ENCODE results near the gene CPNE8. TPM values are rescaled to one million over a fixed set of nuclear protein-coding genes. Genes with fewer than 3 reads are reported as not detected.

Gene CPNE8
- total RNA-seq (1 to 10 TPM; 5.9 to 6.3 TPM), polyA plus RNA-seq (2.1 TPM)

DNA sequence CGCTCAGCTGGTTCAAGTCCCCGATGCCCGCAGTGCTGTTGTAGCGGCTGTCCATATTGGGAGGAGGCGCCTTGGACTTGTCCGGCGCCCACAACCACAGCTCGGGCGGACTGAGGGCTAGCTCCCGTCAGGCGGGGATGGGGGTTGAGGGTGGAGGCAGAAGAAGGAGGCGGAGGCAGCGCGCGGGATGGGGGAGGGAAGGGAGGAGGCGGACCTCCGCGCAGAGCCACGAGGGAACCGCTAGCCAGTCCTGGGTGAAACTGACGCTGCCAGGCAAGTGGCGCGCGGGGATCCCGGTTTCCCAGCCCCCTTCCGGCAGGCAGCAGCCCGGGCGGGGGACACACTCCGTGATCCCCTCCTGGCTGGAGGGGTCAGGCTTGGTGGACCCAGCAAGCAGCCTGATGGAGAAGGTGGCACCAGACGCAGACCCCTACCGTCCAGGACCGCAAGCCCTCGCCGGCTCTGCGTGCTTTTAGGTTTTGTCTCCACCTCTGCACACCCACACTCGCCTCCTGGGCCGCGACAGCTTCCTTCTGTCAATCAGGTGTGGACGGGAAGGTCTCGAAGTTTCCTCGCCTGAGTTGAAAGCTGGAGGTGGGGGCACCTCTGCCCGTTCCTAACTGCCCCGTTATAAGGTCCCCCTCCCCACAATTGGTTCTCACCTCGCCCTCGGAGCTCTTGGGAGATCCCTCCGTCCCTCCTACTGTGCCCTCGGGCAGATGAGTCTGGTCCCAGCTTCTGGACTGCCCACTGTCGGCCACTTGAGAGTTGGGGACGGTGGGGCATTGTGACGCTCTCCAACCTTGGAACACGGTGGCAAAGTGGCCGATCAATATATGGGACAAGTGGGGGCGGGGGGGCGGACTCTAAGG is at the start of gene CPNE8:
Gene CPNE8, minus strand, starts transcription at position 112 of the 872 bp plus-strand sequence. Its CDS starts 57 bp downstream, at position 55.
- Histone ChIP-seq H3K36me3 (ENCODE audit: insufficient read depth, low read length) (no peaks in the 10 kb centered on the region), H3K27ac (ENCODE audit: low read depth, low read length) (peak within 1 kb of the TSS; percentile 54), H3K27me3 (ENCODE audit: insufficient read depth, low read length, poor library complexity, severe bottlenecking) (no peaks in the 10 kb centered on the region), H3K4me3 (ENCODE audit: low read length) (peak within 1 kb of the TSS; percentile 86), H3K4me1 (ENCODE audit: insufficient read depth, low read length) (no peaks in the 10 kb centered on the region), H3K9me3 (ENCODE audit: low read length) (no peaks in the 10 kb centered on the region)
- peak; percentile 7 to 64 (median 22) for DNase-seq
- H3K4me3 Mint-ChIP-seq = peak within 1 kb of the TSS; percentile 84 to 96 (median 92)
- H3K36me3 Mint-ChIP-seq = peaks cover 0 to 10% (median 0%) of the 10 kb centered on the region in 3 donors
- POLR2A ChIA-PET = no interaction called here
- H3K27ac Mint-ChIP-seq = peak within 1 kb of the TSS; percentile 21 to 95 (median 90)
- CTCF ChIA-PET = interaction anchor here (0.6 to 1.8 kb wide), 5 partner anchors 8 to 521 kb away, joined by 3 to 7 read pairs (median 3); no protein-coding TSS in a partner anchor
- peaks cover 11 to 13% of the 10 kb centered on the region in 2 donors for H3K27me3 Mint-ChIP-seq
- peaks cover 0 to 14% (median 7%) of the 10 kb centered on the region in 5 donors for H3K9me3 Mint-ChIP-seq
- H3K4me1 Mint-ChIP-seq = peaks cover 18 to 31% (median 20%) of the 10 kb centered on the region in 3 donors

DNA sequence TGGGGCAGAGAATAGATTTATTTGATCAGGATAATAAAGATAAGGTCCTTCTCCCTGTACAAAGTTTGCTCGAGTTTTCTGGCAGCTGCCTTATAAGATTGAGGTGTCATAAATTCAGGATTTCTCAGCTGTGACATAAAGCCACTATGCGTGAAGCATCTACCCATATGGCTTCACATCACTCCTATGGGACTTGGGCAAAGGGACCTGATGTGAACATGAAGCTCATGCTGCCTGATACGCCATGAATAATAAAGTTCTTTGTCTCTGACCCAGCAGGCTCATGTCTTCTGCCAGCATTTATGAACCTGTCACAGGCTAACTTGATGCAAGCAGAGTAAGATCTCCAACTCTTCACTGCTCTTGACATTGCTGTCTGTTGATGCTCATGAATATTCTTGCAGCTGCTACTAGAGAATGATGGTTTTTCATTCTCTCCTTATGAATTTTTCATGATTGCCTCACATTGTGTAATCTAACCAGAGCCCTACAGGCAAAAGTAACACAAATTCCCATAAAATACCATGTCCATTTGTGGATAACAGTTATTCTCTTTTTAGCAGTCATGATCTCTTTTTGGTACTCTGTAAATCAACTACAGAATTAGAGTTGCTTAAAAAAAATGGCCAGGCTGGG is 49.0 kb upstream of the CPNE8 start:
- Mint-ChIP-seq H3K27me3 (peaks cover 0 to under 1% of the 10 kb centered on the region in 2 donors), H3K9me3 (peaks cover 0 to 2% (median 0%) of the 10 kb centered on the region in 5 donors), H3K4me3 (no peak overlapping the region), H3K4me1 (no peaks in the 10 kb centered on the region), H3K27ac (no peak overlapping the region), H3K36me3 (no peaks in the 10 kb centered on the region)
- CTCF ChIA-PET = no interaction called here
- no peak for DNase-seq
- H3K27me3 ChIP-seq (ENCODE audit: insufficient read depth, low read length, poor library complexity, severe bottlenecking) = no peaks in the 10 kb centered on the region
- no peak overlapping the region for H3K27ac ChIP-seq (ENCODE audit: low read depth, low read length)
- H3K4me1 ChIP-seq (ENCODE audit: insufficient read depth, low read length) = no peaks in the 10 kb centered on the region
- no peaks in the 10 kb centered on the region for H3K36me3 ChIP-seq (ENCODE audit: insufficient read depth, low read length)
- H3K9me3 ChIP-seq (ENCODE audit: low read length) = no peaks in the 10 kb centered on the region
- POLR2A ChIA-PET = no interaction called here
- no peak overlapping the region for H3K4me3 ChIP-seq (ENCODE audit: low read length)

GRCh38 chr12:38949363-38949762 is 44.0 kb upstream of the CPNE8 start:
- H3K27me3 Mint-ChIP-seq = peaks cover 0 to 2% of the 10 kb centered on the region in 2 donors
- H3K9me3 ChIP-seq (ENCODE audit: low read length) = no peaks in the 10 kb centered on the region
- H3K36me3 Mint-ChIP-seq = no peaks in the 10 kb centered on the region
- H3K4me1 Mint-ChIP-seq = no peaks in the 10 kb centered on the region
- DNase-seq = no peak
- H3K27me3 ChIP-seq (ENCODE audit: insufficient read depth, low read length, poor library complexity, severe bottlenecking) = no peaks in the 10 kb centered on the region
- H3K36me3 ChIP-seq (ENCODE audit: insufficient read depth, low read length) = no peaks in the 10 kb centered on the region
- no peak overlapping the region for H3K27ac Mint-ChIP-seq
- ChIA-PET POLR2A (no interaction called here), CTCF (no interaction called here)
- H3K27ac ChIP-seq (ENCODE audit: low read depth, low read length) = no peak overlapping the region
- no peak overlapping the region for H3K4me3 Mint-ChIP-seq
- H3K4me1 ChIP-seq (ENCODE audit: insufficient read depth, low read length) = no peaks in the 10 kb centered on the region
- H3K9me3 Mint-ChIP-seq = peaks cover 0 to 13% (median 2%) of the 10 kb centered on the region in 5 donors
- H3K4me3 ChIP-seq (ENCODE audit: low read length) = no peak overlapping the region

GRCh38 chr12:38934686-38935085 is 29.3 kb upstream of the CPNE8 start:
- no peak for DNase-seq
- CTCF ChIA-PET = no interaction called here
- POLR2A ChIA-PET = no interaction called here

GRCh38 chr12:38934078-38934584 is 28.7 kb upstream of the CPNE8 start:
- peaks cover 0 to 7% (median 0%) of the 10 kb centered on the region in 3 donors for H3K4me1 Mint-ChIP-seq
- ChIA-PET CTCF (no interaction called here), POLR2A (no interaction called here)
- DNase-seq = no peak
- Histone ChIP-seq H3K4me3 (ENCODE audit: low read length) (no peak overlapping the region), H3K27ac (ENCODE audit: low read depth, low read length) (no peak overlapping the region), H3K36me3 (ENCODE audit: insufficient read depth, low read length) (no peaks in the 10 kb centered on the region), H3K4me1 (ENCODE audit: insufficient read depth, low read length) (no peaks in the 10 kb centered on the region), H3K9me3 (ENCODE audit: low read length) (no peaks in the 10 kb centered on the region), H3K27me3 (ENCODE audit: insufficient read depth, low read length, poor library complexity, severe bottlenecking) (no peaks in the 10 kb centered on the region)
- H3K36me3 Mint-ChIP-seq = no peaks in the 10 kb centered on the region
- H3K27ac Mint-ChIP-seq = no peak overlapping the region
- H3K27me3 Mint-ChIP-seq = no peaks in the 10 kb centered on the region
- no peak overlapping the region for H3K4me3 Mint-ChIP-seq
- H3K9me3 Mint-ChIP-seq = peaks cover 0 to 8% (median 3%) of the 10 kb centered on the region in 5 donors

More at GRCh38 chr12:38934686-38935085, 29.3 kb upstream of the CPNE8 start:
- Histone ChIP-seq H3K36me3 (ENCODE audit: insufficient read depth, low read length) (no peaks in the 10 kb centered on the region), H3K4me1 (ENCODE audit: insufficient read depth, low read length) (no peaks in the 10 kb centered on the region), H3K4me3 (ENCODE audit: low read length) (no peak overlapping the region), H3K9me3 (ENCODE audit: low read length) (no peaks in the 10 kb centered on the region), H3K27me3 (ENCODE audit: insufficient read depth, low read length, poor library complexity, severe bottlenecking) (no peaks in the 10 kb centered on the region), H3K27ac (ENCODE audit: low read depth, low read length) (no peak overlapping the region)
- Mint-ChIP-seq H3K27ac (no peak overlapping the region), H3K4me3 (no peak overlapping the region), H3K4me1 (peaks cover 0 to 7% (median 0%) of the 10 kb centered on the region in 3 donors), H3K36me3 (no peaks in the 10 kb centered on the region), H3K27me3 (no peaks in the 10 kb centered on the region), H3K9me3 (peaks cover 0 to 8% (median 3%) of the 10 kb centered on the region in 5 donors)

DNA sequence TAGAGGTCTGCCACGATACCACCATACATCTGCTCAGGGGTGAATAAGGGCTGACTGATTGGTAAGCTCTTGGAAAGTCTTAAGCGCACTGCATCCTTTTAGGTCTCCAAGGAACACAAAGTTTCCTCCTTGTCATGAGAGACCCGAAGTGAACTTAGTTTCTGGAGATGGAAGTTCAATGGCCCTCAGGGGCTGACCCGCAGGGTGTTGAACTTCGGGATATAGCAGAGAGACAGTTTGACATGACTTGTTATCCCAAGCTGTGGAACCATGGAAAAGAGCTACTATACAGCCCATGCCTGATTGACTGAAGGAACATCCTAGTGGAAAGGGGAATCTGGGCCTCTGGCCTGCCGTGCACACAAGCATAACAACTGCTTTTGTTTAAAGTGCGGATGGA is 26.9 kb upstream of the CPNE8 start:
- Mint-ChIP-seq H3K36me3 (no peaks in the 10 kb centered on the region), H3K4me1 (peaks cover 0 to 7% (median 0%) of the 10 kb centered on the region in 3 donors), H3K9me3 (peaks cover 0 to 3% (median 0%) of the 10 kb centered on the region in 5 donors), H3K27ac (no peak overlapping the region), H3K4me3 (no peak overlapping the region), H3K27me3 (no peaks in the 10 kb centered on the region)
- Histone ChIP-seq H3K4me3 (ENCODE audit: low read length) (no peak overlapping the region), H3K27ac (ENCODE audit: low read depth, low read length) (no peak overlapping the region), H3K36me3 (ENCODE audit: insufficient read depth, low read length) (no peaks in the 10 kb centered on the region), H3K4me1 (ENCODE audit: insufficient read depth, low read length) (no peaks in the 10 kb centered on the region), H3K9me3 (ENCODE audit: low read length) (no peaks in the 10 kb centered on the region), H3K27me3 (ENCODE audit: insufficient read depth, low read length, poor library complexity, severe bottlenecking) (no peaks in the 10 kb centered on the region)
- no peak for DNase-seq
- CTCF ChIA-PET = no interaction called here
- POLR2A ChIA-PET = no interaction called here

GRCh38 chr12:38931461-38931860 is 26.1 kb upstream of the CPNE8 start:
- POLR2A ChIA-PET = no interaction called here
- H3K4me3 Mint-ChIP-seq = no peak overlapping the region
- no peaks in the 10 kb centered on the region for H3K27me3 ChIP-seq (ENCODE audit: insufficient read depth, low read length, poor library complexity, severe bottlenecking)
- H3K27ac Mint-ChIP-seq = no peak overlapping the region
- peaks cover 0 to 3% (median 0%) of the 10 kb centered on the region in 5 donors for H3K9me3 Mint-ChIP-seq
- H3K27ac ChIP-seq (ENCODE audit: low read depth, low read length) = no peak overlapping the region
- no peaks in the 10 kb centered on the region for H3K36me3 Mint-ChIP-seq
- H3K4me1 Mint-ChIP-seq = peaks cover 0 to 7% (median 0%) of the 10 kb centered on the region in 3 donors
- DNase-seq = no peak
- no peaks in the 10 kb centered on the region for H3K9me3 ChIP-seq (ENCODE audit: low read length)
- H3K36me3 ChIP-seq (ENCODE audit: insufficient read depth, low read length) = no peaks in the 10 kb centered on the region
- H3K4me3 ChIP-seq (ENCODE audit: low read length) = no peak overlapping the region
- CTCF ChIA-PET = no interaction called here
- H3K27me3 Mint-ChIP-seq = no peaks in the 10 kb centered on the region
- no peaks in the 10 kb centered on the region for H3K4me1 ChIP-seq (ENCODE audit: insufficient read depth, low read length)

DNA sequence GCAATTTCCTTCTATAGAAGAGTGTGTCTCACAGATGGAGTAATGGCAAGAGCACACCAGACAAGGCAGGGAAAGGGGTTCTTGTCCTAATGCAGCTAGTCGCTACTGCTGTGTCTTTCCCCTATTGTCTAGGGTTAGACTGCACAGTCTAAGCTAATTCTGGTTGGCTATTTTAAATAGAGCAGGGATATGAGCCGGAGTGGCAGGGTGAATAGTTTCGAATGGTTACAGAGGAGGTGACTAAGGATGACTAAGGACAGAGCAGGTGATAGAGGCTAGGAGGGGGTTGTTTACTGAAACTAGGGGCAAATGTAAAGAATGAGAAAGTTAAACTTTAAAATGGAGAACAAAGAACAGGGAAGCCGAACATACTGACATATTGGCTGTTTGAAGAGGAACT is 25.6 kb upstream of the CPNE8 start:
- ChIA-PET POLR2A (no interaction called here), CTCF (no interaction called here)
- H3K4me3 ChIP-seq (ENCODE audit: low read length) = no peak overlapping the region
- no peak overlapping the region for H3K27ac ChIP-seq (ENCODE audit: low read depth, low read length)
- peaks cover 0 to 3% (median 0%) of the 10 kb centered on the region in 5 donors for H3K9me3 Mint-ChIP-seq
- H3K27me3 ChIP-seq (ENCODE audit: insufficient read depth, low read length, poor library complexity, severe bottlenecking) = no peaks in the 10 kb centered on the region
- no peaks in the 10 kb centered on the region for H3K27me3 Mint-ChIP-seq
- H3K36me3 Mint-ChIP-seq = no peaks in the 10 kb centered on the region
- no peak overlapping the region for H3K27ac Mint-ChIP-seq
- no peak overlapping the region for H3K4me3 Mint-ChIP-seq
- H3K9me3 ChIP-seq (ENCODE audit: low read length) = no peaks in the 10 kb centered on the region
- no peaks in the 10 kb centered on the region for H3K4me1 ChIP-seq (ENCODE audit: insufficient read depth, low read length)
- DNase-seq = no peak
- no peaks in the 10 kb centered on the region for H3K36me3 ChIP-seq (ENCODE audit: insufficient read depth, low read length)
- peaks cover 0 to 7% (median 0%) of the 10 kb centered on the region in 3 donors for H3K4me1 Mint-ChIP-seq
